SKM-1 treated with dmso at 0.1 percent for 144 hours (cell line): ENCODE data around the gene SLC6A18.

Experiments
- DNase-seq: peaks from one replicate; lab custom pipeline; 2025; ENCODE audit not compliant: unreplicated experiment; lab: John Stamatoyannopoulos, UW

Gene SLC6A18, protein sequence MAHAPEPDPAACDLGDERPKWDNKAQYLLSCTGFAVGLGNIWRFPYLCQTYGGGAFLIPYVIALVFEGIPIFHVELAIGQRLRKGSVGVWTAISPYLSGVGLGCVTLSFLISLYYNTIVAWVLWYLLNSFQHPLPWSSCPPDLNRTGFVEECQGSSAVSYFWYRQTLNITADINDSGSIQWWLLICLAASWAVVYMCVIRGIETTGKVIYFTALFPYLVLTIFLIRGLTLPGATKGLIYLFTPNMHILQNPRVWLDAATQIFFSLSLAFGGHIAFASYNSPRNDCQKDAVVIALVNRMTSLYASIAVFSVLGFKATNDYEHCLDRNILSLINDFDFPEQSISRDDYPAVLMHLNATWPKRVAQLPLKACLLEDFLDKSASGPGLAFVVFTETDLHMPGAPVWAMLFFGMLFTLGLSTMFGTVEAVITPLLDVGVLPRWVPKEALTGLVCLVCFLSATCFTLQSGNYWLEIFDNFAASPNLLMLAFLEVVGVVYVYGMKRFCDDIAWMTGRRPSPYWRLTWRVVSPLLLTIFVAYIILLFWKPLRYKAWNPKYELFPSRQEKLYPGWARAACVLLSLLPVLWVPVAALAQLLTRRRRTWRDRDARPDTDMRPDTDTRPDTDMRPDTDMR

DNA sequence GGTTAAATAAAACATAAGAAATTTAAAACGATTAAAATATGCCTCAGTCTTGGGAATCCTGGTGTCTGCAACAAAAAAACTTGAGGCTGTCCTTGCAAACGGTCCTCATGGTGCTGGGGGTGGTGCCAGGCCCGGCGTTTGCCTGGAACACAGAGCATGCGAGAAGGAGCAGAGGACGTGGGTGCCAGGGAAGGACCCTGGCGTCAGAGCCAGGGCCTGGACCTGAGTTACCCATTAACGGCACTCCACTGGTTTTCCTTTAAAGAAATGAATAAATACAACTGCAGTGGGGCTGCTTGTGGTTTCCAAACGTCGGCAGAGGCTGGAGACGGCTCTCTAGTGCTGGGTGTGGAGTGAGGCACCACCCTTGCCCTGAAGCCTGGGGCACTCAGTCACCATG is at the start of gene SLC6A18:
SLC6A18 (plus strand) TSS at position 301 of the 400 bp plus-strand sequence; CDS start at position 398, 97 bp downstream.
- no peak for DNase-seq

DNA sequence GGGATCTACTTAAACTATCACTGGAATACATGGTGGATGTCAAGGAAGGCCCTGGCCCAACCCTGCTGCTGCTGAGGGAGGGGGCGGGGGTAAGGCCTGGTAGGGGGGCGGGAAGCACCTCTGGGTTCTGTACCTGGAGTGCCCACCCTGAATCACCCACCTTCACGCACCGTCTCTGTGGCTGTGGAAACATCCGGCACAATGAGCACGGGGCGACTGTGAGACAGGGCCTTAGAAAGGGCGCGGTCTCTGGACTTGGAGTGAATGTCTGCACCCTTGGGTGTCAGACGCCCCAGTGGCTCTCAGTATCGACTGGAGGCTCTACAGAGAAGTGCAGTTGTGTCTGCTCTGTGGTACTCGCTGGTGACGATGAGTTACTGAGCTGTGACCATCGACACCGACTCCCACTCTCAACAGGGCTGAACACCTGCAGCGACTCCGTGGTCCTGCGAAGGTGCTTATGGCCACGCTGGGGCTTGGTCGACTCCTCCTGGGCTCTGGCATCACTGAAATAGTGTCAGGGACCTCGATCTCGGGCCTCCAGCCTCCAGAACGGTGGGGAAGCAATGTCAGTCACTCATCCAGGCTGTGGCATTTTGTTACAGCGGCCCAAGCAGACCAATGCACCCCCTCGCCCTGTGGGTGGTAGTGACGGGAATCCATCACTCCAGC is 49.2 kb upstream of the SLC6A18 start:
- no peak for DNase-seq

DNA sequence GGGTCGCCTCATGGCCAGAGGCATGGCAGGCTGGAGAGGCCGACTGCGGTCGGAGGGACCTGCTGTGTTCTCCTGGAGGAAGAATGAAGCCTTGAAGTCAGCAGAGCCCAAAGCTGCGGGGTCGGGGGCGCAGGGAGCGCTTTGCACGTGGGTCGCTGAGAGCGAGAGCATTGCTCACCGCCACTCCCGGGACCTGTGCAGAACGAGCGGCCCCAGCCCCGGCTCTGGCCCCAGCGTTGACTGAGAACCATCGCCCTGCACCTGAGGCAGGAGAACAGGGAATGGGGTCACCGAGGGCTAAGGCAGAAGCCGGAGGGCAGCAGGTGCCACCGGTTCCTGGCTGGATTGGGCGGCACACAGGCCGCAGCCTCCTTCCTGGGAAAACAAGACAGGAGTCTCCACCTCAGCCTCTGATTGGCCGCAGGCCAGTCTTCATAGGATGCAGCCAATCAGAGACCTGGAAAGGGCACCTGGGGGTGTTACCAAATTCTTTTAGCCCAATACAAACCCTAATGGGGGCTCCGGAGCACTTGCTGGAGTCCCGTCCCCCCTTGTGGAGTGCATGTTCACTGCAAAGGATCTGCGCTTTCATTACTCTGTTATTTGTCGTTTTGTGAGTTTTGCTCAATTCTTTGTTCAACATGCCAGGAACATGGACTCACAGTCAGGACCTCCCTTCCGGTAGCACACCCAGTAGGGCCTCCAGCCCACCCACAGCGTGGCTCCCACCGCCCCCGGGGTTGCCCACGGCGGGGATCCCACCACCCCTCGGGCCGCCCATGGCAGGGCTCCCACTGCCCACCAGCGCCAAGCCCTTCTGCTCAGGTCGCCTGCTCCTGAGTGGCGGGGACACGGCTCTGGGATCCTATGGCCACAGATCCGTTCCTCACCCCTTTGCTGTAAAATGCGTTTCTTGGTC is 48.4 kb upstream of the SLC6A18 start:
- no peak for DNase-seq

DNA sequence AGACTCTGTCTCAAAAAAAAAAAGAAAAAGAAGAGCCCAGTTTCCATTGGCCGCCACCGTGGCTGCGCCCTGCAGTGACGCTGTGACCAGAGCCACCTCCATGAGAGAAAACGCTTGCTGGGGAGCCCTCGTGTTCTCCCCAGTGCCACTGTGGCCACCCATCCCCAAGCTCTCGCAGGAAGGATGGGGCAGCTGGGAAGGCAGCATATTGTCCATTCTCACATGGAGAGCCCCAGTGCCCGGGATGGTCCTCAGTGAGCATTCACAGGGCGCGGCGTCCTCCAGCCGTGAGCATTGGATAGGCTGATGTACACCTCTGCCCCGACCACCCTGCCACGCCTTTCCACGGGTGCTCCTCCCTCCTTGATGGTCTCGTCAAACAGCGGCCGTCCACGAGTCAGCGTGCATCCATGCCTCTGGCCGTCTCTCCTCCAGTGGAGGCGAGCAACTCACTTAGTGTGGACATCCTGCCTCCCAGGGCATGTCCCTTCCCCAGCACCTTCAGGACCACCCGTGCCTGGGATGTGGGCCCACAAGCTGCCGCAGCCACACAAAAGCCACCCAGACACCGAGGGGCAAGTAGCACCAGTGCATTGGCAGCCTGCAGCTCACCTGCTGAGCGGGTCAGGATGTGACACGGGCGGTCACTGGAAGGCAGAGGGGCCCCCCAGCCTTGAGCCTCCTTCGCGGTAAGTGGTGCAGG is 47.2 kb upstream of the SLC6A18 start:
- no peak for DNase-seq

DNA sequence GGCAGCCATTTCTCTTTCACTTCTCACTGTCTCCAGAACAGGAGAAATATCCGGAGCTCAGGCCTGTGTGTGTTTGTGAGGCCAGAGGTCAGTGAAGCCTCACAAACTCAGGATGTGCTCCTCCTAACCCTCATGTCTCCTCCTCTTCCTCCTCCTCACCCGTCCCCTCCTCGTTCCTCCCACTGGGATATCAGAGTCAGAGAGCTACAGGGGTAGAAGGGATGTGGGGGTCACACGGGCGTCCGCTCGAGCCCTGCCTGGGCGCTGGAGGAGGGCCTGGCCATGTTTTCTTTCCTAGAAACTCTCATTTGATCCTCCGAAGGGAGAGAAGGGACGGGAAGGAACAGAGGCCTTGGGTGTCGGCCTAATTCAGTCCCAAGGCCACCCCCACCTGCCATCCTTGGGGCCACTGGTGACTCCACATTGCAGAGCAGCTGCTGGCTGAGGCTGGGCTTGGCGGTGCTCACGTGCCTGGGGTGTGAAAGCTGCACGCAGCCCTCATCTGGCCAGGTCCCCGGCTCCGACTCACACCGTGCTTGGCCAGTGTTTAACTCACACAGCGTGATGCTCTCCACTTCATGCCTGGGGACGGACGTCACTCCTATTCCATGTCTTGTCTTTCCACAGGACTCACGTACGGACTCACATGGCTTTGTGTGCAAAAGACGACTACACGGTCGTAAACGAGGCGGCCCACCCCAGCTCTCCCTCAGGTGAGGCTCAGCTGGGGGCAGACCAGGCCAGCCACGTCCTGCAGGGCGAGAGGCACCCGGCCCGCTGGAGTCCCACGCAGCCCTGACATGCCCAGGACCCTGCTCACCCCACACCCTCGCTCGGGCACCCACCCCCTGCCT is 46.4 kb upstream of the SLC6A18 start:
- no peak for DNase-seq

DNA sequence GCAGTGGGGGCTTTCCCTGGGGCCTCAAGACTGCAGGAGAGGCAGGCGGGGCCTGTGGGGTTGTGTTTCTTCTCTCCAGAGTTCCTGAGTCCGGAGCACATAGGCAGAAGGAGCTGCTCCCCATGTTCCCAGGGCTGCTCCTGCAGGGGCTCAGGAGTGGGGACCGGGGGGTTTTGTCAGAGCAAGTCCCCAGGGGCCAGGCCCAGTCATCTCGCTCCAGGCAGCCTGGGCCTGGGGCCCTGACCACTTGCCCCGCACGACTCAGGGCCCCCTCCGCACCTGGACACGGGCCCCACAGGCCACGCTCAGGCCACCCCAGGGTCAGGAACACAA is 45.8 kb upstream of the SLC6A18 start:
- DNase-seq = no peak

DNA sequence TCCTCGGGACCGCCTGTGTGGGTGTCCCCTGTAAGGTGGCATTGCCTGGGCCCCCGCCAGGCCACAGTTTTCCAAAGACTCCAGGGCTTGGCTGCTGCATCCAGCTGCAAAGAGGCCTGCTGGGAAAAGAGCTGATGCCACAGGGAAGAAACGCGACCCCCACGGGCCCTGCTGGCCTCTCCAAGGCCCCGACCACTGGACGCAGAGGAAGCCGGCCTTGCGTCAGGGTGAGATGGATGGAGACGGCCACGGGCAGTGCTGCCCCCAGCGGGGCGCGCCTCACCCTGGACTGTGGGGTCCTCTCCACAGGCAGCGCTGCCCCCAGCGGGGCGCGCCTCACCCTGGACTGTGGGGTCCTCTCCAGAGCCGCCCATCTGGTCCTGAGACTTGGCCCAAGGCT is 45.1 kb upstream of the SLC6A18 start:
- DNase-seq = no peak

DNA sequence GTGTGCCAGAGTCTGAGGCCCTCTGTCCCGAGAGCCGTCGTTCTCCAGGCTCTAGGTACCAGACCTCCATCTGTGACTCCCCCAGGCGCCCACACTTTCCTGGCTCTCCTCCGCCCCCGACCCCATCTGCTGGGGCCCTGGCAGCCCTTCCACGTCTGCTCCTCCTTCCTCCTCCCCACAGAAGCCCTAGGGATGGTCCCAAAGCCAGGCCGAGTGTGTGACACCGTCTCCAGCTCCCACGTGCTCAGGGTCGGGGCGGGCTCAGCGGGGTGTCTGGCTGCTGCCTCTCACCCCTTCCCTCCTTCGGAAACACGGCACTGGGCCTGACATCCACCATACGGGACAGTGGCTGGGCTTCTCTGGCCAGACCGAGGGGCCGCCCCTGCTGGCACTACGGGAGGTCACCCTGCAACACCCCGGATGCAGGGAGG is 44.3 kb upstream of the SLC6A18 start:
- no peak for DNase-seq

DNA sequence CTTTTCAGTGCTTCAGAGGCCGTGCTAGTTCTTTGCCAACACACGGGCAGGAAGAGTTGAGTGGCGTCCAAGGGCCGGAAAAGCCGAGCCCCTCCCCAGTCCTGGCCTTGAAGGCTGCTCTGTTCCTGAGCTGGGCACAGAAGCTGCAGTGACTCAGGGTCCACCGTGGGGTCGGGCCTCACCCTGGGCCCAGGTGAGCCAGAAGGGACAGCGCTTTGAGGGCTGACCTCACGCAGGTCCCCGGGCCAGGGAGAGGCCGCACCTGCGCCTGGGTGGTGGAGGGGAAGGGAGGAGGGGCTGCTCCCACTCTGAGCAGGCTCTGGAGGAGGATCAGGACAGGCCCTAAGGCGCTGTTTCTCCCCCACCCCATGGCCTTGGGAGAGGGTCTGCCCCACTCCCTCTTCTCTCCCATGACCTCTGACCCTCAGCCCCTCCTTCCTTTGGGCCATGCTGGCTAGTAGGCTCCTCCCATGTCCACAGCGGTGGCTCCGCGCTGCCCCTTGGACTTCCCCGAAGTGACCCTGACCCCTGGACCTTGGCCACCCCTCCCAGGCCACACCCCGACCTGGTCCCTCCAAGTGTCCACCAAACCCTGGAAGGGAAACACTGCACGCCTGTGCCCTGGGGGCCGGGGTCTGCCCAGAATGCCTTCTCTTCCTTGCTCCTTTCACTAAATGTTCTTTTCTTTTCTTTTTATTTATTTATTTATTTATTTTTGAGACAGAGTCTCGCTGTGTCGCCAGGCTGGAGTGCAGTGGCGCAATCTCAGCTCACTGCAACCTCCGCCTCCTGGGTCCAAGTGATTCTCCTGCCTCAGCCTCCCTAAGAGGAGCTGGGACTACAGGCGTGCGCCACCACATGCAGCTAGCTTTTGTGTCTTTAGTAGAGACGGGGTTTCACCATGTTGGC is 43.5 kb upstream of the SLC6A18 start:
- DNase-seq = no peak

DNA sequence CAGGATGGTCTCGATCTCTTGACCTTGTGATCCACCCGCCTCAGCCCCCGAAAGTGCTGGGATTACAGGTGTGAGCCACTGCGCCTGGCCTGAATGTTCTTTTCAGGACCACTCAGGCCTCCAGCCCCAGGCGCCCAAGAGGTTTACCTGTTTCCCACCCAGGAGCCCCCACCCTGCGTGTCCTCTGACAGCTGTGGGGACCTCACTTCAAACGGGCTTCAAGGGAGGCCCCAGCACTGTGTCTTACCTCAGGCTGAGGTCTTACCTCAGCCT is 42.9 kb upstream of the SLC6A18 start:
- DNase-seq = no peak

DNA sequence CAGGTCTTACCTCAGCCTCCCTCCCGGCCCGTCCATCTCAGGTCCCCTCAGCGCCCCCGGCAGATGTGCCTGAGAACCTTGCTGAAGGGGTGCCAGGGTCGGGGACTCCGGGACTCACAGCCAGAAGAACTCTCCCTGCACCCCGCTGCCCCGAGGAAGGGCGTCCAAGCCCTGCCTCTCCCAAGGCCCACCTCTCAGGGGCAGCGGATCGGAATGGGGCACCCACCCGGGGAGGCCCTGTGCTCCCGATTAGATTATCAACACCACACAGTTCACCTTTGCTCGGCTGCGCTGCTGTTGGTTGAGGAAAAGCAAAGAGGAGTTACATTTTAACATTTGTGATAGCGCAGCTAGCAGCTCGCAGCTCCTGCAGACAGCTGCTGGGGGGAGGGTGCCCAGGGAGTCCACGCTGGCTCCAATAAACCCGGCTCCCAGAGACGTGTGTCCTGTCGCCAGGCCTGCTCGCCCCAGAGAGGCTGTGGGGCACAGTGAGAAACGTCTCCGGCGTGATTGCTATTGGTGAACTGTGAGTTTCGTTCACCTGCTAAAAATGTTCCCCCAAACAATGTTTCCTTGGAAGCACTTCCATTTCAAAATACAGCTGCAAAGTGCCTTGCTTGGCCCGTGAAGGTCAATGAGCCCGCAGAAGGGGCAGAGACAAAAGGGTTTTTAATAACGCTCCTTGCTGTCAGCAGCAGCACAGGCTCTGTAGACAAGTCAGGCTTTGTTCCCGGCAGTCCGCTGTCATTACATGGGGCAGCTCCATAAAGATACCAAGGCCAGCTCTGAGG is 42.4 kb upstream of the SLC6A18 start:
- no peak for DNase-seq

DNA sequence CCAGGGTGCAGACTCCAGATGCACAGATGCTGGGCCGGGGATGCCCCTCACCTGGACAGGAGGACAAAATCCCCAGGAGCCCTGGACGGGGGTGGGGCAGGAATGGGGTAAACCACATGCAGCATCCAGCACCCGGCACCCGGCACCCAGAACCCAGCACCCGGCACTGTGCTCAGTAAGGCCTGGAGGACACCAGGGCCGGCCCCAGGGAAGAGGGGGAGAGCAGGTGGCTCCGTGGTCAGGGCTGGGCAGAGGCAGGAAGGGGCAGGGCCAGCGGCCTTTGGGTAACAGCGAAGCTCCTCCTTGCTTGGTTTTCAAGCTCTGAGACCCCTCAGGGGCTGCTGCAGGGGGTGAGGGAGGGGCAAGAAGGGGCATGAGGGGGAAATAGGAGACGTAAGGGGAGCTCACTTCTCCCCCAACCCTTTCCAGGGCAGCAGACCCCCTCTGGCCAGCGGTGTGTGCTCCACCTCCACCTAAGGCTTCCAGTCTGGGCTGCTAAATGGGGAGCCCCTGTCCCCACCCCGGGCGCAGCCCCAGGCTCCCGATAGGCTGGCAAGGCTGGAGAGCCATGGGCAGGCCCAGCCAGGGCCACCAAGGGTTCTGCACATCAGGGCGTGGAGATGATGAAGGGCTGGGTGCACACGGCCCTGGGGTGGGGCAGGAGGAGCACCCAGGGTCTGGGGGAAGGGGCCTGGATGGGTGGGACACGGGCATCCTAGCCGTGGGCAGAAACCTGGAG is 41.6 kb upstream of the SLC6A18 start:
- DNase-seq = no peak

DNA sequence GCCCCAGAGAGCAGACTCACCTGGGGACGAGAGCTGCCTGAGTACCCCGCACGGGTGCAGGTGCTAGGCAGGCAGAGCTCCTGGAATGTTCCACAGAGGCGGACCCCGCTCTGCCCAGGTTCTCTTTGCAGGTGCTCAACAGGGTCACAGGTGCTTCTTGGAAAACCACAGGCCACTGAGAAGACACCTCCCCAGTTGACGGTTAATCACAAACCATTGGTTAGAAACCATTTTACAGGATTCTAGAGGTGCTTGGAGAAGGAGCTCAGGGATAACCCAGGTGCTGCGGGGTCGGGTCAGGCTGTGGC is 41.1 kb upstream of the SLC6A18 start:
- no peak for DNase-seq

DNA sequence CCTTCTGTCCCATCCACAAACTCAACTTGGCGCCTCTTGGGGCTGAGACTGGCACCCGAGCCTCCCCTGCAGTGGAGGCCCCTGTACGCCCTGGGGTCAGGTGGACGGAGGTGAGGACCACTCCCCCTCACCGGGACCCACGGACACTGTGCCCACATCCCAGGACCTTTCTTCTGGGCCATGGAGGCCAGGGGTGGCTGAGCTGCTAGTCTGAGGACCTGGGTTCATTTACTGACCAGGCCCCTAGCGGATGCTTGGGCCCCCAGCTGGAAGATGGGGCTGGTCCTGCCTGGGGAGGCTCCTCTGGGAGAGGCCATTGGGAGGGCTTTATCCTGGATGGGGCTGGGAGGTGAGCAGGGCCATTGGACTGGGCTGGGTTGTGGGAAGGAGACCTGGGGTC is 40.7 kb upstream of the SLC6A18 start:
- DNase-seq = no peak

DNA sequence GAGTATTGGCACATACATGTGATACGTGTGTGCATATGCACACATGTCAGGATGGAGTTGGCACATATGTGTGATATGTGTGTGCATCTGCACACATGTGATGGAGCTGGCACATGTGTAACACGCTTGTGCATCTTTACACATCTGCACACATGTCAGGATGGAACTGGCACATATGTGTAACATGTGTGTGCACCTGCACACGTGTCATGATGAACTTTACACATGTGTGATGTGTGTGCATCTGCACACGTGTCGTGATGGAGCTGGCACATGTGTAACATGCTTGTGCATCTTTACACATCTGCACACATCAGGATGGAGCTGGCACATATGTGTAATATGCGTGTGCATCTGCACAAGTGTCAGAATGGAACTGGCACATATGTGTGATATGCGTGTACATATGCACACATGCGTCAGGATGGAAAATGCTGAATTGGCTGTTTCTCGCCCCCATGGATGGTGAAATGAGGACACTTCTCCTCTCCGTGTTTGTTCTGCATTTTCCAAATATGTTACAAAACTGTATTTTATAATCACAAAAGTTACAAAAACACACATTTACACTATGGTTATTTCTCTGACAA is 40.0 kb upstream of the SLC6A18 start:
- no peak for DNase-seq

DNA sequence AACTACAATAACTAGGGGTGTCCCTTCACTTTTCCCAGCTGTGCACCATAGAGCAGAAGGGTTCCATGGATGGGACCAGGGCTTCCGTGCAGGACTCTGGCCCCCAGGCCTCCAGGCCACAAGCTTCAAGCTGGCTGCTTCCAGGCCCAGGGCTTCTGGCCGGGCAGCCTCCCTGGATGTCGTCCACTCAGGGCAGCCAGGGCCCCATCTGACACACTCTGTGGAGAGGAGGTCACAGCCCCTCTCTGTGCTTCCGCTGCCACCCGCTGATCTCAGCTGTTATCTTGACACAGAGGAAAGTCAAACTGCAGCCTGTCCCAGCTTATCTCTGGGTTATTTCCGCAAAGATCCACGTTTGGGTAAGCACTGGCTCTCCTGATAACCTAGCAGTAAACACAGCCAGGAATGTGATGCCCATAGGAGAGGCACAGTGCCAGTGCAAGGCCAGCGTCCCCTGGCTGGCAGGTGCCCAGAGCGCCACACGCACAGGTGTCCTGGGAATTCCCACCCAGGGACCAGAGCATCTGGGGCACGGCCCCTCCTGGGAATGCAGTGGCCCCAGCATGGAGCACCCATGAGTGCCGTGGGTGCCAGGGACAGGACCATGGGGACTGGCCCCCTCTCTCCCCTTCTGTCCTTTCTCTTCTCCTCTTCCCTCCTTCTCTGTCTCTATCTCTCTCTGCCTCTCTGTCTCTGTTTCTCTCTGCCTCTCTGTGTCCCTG is 39.4 kb upstream of the SLC6A18 start:
- DNase-seq = no peak
